Suprapubic skin (tissue), 4 donors: ENCODE data around the gene SAMD4A.

Source experiments
- CTCF ChIP-seq, 2 donors: fragments of 200-600 bp in 1 of 2; fragments of 450-650 bp in 1 of 2; sonication (generic) in 1 of 2; IDR thresholded peaks; one replicate each; pipeline ENCODE4 v1.5.1; 2016 to 2019; ENCODE audit warnings: antibody characterized with exemption in 2 of 2, mild to moderate bottlenecking in 1 of 2, moderate library complexity in 1 of 2
- EP300 ChIP-seq: sonication (generic); formaldehyde crosslinking; IDR thresholded peaks from one replicate; pipeline ENCODE4 v1.6.1; 2017; ENCODE audit warnings: antibody characterized with exemption
- POLR2AphosphoS5 ChIP-seq, 3 donors: sonication (generic); formaldehyde crosslinking; IDR thresholded peaks; one replicate each; pipeline ENCODE4 v1.6.1; 2017; ENCODE audit warnings: antibody characterized with exemption in 3 of 3

GRCh38 chr14:54572316-54572715 lies 5.4 kb downstream of the SAMD4A start:
- TF ChIP-seq POLR2AphosphoS5 (IDR thresholded peaks at IDR 0.05): no peak
- peak in 1 of 2 donors; percentile 25 for TF ChIP-seq CTCF (IDR thresholded peaks at IDR 0.05)
- no peak for TF ChIP-seq EP300
